OCI-LY7 (cell line): ENCODE data around the gene SLC35A4.

Experiments
- EZH2phosphoT487 ChIP-seq: fragments of 200-600 bp; sonication (generic); IDR thresholded peaks from 2 replicates; pipeline ENCODE4 v1.6.1; 2018; ENCODE audit warnings: low read depth, borderline replicate concordance, mild to moderate bottlenecking, mixed run types, antibody characterized with exemption, low read length, moderate library complexity, mixed read lengths
- TF ChIP-seq, protein P1 (sequence below): fragments of 200-600 bp; sonication (generic); conservative IDR thresholded peaks from 2 replicates; pipeline ENCODE4 v1.5.1; 2014; ENCODE audit warnings: mild to moderate bottlenecking, antibody characterized with exemption, low read length, moderate library complexity, mixed read lengths

DNA sequence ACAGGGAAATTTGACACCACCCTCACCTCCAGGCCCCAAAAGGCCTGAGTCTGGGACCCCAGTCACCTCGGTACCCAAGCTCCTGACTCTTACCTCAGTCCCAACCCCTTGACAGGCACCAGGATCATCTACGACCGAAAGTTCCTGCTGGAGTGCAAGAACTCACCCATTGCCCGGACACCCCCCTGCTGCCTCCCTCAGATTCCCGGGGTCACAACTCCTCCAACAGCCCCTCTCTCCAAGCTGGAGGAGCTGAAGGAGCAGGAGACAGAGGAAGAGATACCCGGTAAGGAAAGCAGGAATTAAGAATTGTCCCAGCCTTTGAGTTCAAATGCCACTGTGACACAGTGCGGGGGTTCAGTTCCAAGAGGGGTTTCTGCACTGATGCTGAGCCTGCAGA is 15.8 kb upstream of the SLC35A4 start:
- TF ChIP-seq, protein P1, sequence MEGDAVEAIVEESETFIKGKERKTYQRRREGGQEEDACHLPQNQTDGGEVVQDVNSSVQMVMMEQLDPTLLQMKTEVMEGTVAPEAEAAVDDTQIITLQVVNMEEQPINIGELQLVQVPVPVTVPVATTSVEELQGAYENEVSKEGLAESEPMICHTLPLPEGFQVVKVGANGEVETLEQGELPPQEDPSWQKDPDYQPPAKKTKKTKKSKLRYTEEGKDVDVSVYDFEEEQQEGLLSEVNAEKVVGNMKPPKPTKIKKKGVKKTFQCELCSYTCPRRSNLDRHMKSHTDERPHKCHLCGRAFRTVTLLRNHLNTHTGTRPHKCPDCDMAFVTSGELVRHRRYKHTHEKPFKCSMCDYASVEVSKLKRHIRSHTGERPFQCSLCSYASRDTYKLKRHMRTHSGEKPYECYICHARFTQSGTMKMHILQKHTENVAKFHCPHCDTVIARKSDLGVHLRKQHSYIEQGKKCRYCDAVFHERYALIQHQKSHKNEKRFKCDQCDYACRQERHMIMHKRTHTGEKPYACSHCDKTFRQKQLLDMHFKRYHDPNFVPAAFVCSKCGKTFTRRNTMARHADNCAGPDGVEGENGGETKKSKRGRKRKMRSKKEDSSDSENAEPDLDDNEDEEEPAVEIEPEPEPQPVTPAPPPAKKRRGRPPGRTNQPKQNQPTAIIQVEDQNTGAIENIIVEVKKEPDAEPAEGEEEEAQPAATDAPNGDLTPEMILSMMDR, result no peak
- no peak for TF ChIP-seq EZH2phosphoT487
